Subcutaneous abdominal adipose tissue (tissue), 5 donors: ENCODE data around the gene NOCT.
"Not testable (repeated sequence)": the region's sequence is repeated elsewhere in the genome, so short reads cannot be mapped to it uniquely, and the experiment has no call there.

Experiments
- H3K27ac ChIP-seq: one replicate; pipeline ENCODE4 v1.7.0; 2013; ENCODE audit warnings: low read depth, mild to moderate bottlenecking, inconsistent platforms, low read length, moderate library complexity
- H3K27me3 ChIP-seq, 5 donors: one replicate each; pipeline ENCODE4 v1.7.0; 2013; ENCODE audit warnings: low read length in 5 of 5, inconsistent platforms in 1 of 5; ENCODE audit not compliant: control insufficient read depth in 5 of 5, insufficient read depth in 4 of 5
- H3K36me3 ChIP-seq, 5 donors: one replicate each; pipeline ENCODE4 v1.7.0; 2013; ENCODE audit warnings: low read length in 5 of 5; ENCODE audit not compliant: control insufficient read depth in 5 of 5, insufficient read depth in 5 of 5
- H3K4me1 ChIP-seq, 5 donors: one replicate each; pipeline ENCODE4 v1.7.0; 2013; ENCODE audit warnings: low read length in 5 of 5, mild to moderate bottlenecking in 3 of 5, moderate library complexity in 1 of 5; ENCODE audit not compliant: control insufficient read depth in 5 of 5, insufficient read depth in 5 of 5
- H3K4me3 ChIP-seq, 5 donors: one replicate each; pipeline ENCODE4 v1.7.0; 2013; ENCODE audit warnings: low read length in 5 of 5, low read depth in 1 of 5
- H3K9ac ChIP-seq, 5 donors: one replicate each; pipeline ENCODE4 v1.7.0; 2013; ENCODE audit warnings: low read length in 5 of 5, mild to moderate bottlenecking in 4 of 5, moderate library complexity in 3 of 5
- H3K9me3 ChIP-seq, 5 donors: one replicate each; pipeline ENCODE4 v1.7.0; 2013; ENCODE audit warnings: low read length in 5 of 5; ENCODE audit not compliant: control insufficient read depth in 5 of 5
- donor health status: healthy.
- donor health status: healthy.
- donor health status: healthy.
- donor health status: healthy.
- donor health status: healthy.

The NOCT gene

GRCh38 chr4:139005774-139006173 is 9.8 kb upstream of the NOCT start:
- H3K4me3 ChIP-seq: no peak overlapping the region
- peaks cover 0 to 5% (median 0%) of the 10 kb centered on the region in 5 donors for H3K9me3 ChIP-seq
- peaks cover 0 to 4% (median 0%) of the 10 kb centered on the region in 5 donors for H3K4me1 ChIP-seq
- no peak overlapping the region for H3K27ac ChIP-seq
- no peaks in the 10 kb centered on the region for H3K27me3 ChIP-seq
- no peak overlapping the region for H3K9ac ChIP-seq
- no peaks in the 10 kb centered on the region for H3K36me3 ChIP-seq

- H3K4me1 ChIP-seq: peaks cover 0 to 4% (median 0%) of the 10 kb centered on the region in 5 donors
- no peak overlapping the region for H3K9ac ChIP-seq
- H3K4me3 ChIP-seq: no peak overlapping the region
- no peaks in the 10 kb centered on the region for H3K27me3 ChIP-seq
- H3K9me3 ChIP-seq: peaks cover 0 to 5% (median 0%) of the 10 kb centered on the region in 5 donors
- H3K36me3 ChIP-seq: no peaks in the 10 kb centered on the region
- no peak overlapping the region for H3K27ac ChIP-seq
Measured at GRCh38 chr4:139007640-139008039, 7.9 kb upstream of the NOCT start.

GRCh38 chr4:139008278-139008677 is 7.3 kb upstream of the NOCT start:
- not testable (repeated sequence) for H3K9me3 ChIP-seq, H3K4me1 ChIP-seq, H3K4me3 ChIP-seq, H3K9ac ChIP-seq, H3K36me3 ChIP-seq, H3K27me3 ChIP-seq, H3K27ac ChIP-seq

GRCh38 chr4:139009702-139010101 is 5.9 kb upstream of the NOCT start:
- Histone ChIP-seq H3K27me3 (no peaks in the 10 kb centered on the region), H3K4me1 (peaks cover 5 to 12% (median 7%) of the 10 kb centered on the region in 5 donors), H3K27ac (peak overlapping the region; percentile 23), H3K36me3 (no peaks in the 10 kb centered on the region), H3K9me3 (peaks cover 0 to 5% (median 0%) of the 10 kb centered on the region in 5 donors), H3K9ac (no peak overlapping the region), H3K4me3 (no peak overlapping the region)

- H3K36me3 ChIP-seq: no peaks in the 10 kb centered on the region
- no peak overlapping the region for H3K4me3 ChIP-seq
- H3K27me3 ChIP-seq: no peaks in the 10 kb centered on the region
- peaks cover 0 to 5% (median 0%) of the 10 kb centered on the region in 5 donors for H3K9me3 ChIP-seq
- H3K27ac ChIP-seq: no peak overlapping the region
- peaks cover 6 to 18% (median 12%) of the 10 kb centered on the region in 5 donors for H3K4me1 ChIP-seq
- no peak overlapping the region for H3K9ac ChIP-seq
Measured at GRCh38 chr4:139011225-139011950, 4.2 kb upstream of the NOCT start.

- H3K36me3 ChIP-seq: no peaks in the 10 kb centered on the region
- peak overlapping the region; percentile 77 to 97 (median 85) for H3K4me3 ChIP-seq
- H3K9me3 ChIP-seq: no peaks in the 10 kb centered on the region
- peak overlapping the region; percentile 94 for H3K27ac ChIP-seq
- peaks cover 8 to 40% (median 33%) of the 10 kb centered on the region in 5 donors for H3K4me1 ChIP-seq
- H3K27me3 ChIP-seq: no peaks in the 10 kb centered on the region
- H3K9ac ChIP-seq: peak overlapping the region; percentile 51 to 98 (median 89)
Measured at GRCh38 chr4:139014371-139015268, 961 bp upstream of the NOCT start.

GRCh38 chr4:139015948-139016471 is 429 bp downstream of the NOCT start:
- Histone ChIP-seq H3K9me3 (no peaks in the 10 kb centered on the region), H3K9ac (peak overlapping the region; percentile 85 to 98 (median 89)), H3K27me3 (no peaks in the 10 kb centered on the region), H3K36me3 (peaks cover 0 to 4% (median 0%) of the 10 kb centered on the region in 5 donors), H3K4me1 (peaks cover 8 to 49% (median 38%) of the 10 kb centered on the region in 5 donors), H3K27ac (peak overlapping the region; percentile 94), H3K4me3 (peak overlapping the region; percentile 81 to 97 (median 95))

- H3K27ac ChIP-seq: peak overlapping the region; percentile 73
Measured at GRCh38 chr4:139017861-139018260, 2.3 kb downstream of the NOCT start.

GRCh38 chr4:139018501-139018900 is 2.9 kb downstream of the NOCT start:
- peaks cover 8 to 49% (median 38%) of the 10 kb centered on the region in 5 donors for H3K4me1 ChIP-seq
- peak overlapping the region; percentile 27 to 96 (median 52) for H3K4me3 ChIP-seq
- no peaks in the 10 kb centered on the region for H3K27me3 ChIP-seq
- H3K9ac ChIP-seq: peak overlapping the region in 2 of 5 donors; percentile 14 to 59
- H3K36me3 ChIP-seq: peaks cover 0 to 4% (median 0%) of the 10 kb centered on the region in 5 donors
- no peaks in the 10 kb centered on the region for H3K9me3 ChIP-seq
- peak overlapping the region; percentile 73 for H3K27ac ChIP-seq

More at GRCh38 chr4:139017861-139018260, 2.3 kb downstream of the NOCT start:
- no peaks in the 10 kb centered on the region for H3K9me3 ChIP-seq
- peaks cover 8 to 49% (median 38%) of the 10 kb centered on the region in 5 donors for H3K4me1 ChIP-seq
- peaks cover 0 to 4% (median 0%) of the 10 kb centered on the region in 5 donors for H3K36me3 ChIP-seq
- H3K4me3 ChIP-seq: peak overlapping the region; percentile 27 to 96 (median 52)
- no peaks in the 10 kb centered on the region for H3K27me3 ChIP-seq
- peak overlapping the region in 4 of 5 donors; percentile 25 to 59 (median 44) for H3K9ac ChIP-seq
